Limb (tissue), 2 donors: Measurements from ENCODE around the gene PSD.

ENCODE experiments used
- DNase-seq, 2 donors: peaks; one replicate each; pipeline ENCODE4 v3.0.0-alpha.2; 2016; ENCODE audit errors: extremely low spot score in 2 of 2

The PSD gene

DNA sequence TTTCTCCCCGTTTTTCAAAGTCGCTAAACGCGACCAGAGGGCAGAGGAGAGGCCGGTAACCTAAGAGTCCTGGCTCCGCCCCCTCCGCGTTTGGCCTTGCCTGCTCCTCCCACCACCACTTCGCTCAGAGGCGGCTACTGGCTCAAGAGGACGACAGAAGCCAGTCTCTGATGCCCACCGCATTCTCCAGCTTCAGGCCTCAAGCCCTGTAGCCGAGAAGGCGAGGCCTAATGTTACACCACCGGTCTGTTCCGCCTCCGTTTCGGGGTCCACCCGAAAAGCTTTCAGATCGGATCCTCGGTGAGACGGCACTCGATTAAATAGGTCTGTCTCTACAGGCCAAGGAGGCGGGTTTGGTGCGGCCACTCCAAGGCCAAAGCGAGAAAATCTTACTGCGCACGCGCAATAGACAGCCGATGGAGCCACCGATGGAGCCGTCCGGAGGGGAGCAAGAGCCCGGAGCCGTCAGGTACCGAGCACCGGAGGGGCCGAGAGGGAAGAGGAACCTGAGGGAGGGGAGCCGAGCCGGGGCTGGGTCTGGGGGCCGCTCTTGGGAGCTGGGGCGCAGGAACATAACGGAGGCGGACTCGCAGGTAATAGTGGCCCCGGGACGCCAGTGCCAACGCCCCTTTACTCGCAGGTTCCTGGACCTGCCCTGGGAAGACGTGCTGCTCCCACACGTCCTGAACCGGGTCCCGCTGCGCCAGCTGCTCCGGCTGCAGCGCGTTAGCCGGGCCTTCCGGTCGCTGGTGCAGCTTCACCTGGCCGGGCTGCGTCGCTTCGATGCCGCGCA lies 2.3 kb upstream of the PSD start, which contains the start of gene FBXL15:
Gene FBXL15, plus strand, starts transcription at position 123 of the 793 bp plus-strand sequence. Its CDS starts 294 bp downstream, at position 417.
- DNase-seq, result peak; percentile 96 to 97

DNA sequence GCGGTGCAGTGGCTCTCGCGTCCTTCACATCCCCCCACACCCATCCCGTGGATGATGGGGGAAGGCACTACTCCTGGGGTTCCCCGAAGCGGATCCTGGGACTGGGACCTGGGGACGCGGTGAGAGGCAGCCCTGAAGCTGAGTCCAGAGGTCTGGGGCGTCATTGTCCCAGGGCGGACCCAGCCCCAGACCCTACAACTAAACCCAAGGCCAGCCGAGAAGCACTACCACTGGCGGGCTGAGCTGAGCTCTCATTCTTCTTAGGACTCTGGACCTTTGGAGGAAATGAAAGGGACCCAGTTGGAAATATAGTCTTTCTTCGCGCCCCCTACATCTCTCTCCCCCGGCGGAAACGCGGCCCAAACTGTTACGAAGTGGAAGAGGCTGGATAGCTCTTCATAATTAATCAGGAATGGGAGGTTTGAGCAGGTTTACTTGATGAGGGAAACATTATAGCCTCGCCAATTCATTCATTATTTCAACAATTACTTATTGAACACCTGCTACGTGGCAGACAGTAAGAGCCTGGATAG lies 1.7 kb upstream of the PSD start:
- no peak for DNase-seq

DNA sequence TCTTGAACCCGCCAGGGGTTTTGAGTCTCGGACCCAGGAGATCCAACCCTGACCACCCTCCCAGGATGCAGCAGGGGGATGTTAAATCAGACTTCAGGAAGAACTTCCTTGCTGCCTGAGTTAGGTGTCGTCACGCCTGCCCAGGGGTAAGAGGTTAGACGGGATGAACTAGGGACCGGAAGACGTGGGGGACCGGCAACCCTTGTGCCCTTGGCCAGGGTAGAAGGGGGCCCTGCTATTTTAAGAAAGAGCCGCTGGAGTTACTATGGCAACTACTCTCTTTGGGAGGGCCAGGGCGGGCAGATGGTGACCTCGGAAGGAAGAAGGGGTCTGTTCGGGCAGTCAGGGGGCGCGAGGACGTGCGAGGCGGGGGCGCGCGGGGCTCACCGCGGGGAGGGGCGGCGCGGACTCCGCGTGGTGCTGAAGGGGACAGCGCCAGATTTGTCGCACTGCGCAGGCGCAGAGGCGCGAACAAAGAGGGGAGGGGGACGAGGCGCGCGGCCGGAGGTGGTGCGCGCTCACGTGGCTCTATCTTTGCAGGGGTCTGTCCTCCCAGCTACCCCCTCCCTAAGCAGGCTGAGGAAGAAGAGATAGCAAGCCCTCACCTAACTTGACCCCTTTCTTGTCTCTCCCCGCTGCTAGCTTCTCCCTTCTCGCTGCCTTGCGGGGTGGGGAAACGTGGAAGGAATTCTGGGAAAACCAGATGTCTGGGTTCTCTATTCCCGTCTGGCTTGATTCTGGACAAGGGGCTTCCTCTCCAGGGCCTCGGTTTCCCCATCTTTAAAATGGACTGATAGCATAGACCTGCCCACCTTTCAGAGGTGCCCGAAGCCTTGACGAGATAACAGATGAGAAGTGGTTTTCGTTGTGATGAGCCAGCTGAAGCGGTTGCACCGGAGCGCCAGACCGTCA lies 940 bp upstream of the PSD start:
- DNase-seq, result peak in 1 of 2 donors; percentile 87

DNA sequence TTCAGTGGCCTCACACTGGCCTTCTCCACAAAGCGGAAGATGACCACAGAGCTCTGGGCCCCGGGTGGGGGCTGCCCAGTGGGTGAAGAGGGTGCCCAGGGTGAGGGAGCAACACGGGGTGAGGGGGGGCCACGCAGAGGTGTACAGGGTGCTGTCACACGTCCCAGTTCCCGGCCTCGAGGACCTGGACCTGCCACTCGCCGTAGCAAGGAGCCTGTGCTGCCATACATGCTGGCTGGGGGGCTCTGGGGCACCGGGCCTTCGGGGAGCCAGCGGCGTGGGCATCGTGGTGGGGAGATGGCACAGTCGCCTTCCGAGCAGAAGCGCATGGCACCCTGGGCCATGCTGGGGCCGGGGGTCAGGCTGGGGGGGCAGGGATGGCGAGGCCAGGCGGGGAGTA lies 1.9 kb downstream of the PSD start:
- peak in 1 of 2 donors; percentile 23 for DNase-seq

DNA sequence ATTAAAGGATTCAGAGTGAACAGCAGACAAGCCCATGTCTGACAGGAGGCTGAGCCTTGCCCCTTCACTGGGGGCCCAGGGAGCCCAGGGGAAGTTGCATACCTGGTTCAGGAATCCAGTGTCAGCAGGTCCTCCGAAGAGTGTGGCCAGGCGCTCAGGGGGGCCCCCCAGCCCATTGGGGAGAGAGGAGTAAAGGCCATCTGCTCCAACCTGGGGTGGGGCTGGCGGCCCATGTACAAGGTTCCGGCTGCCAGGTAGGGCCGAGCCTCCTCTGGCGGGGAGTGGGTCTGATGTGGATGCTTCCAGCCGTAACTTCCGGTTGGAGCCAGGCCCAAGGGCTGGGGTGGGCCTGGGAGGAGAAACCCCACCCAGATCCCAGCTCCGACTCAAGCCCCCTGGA lies 2.3 kb downstream of the PSD start:
- peak in 1 of 2 donors; percentile 29 for DNase-seq

DNA sequence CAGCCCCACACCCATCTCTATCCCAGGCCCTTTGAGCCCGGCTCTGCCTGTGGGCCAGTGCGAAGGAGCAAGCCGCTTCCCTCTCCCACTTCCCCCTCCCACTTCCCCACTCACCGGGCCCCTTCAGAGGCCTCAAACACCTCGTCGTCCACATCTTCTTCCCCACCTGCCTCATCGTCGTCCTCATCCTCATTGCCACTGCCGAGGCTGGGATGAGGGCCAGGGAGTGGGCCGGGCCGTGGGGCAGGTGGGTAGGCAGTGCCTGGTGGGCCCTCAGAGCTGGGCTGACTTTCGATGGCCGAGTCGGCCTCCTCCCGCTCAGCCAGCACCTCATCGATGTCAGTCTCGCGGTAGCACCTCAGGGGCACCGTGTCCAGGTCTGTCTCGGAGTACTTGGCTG lies 3.8 kb downstream of the PSD start:
- DNase-seq, result no peak

DNA sequence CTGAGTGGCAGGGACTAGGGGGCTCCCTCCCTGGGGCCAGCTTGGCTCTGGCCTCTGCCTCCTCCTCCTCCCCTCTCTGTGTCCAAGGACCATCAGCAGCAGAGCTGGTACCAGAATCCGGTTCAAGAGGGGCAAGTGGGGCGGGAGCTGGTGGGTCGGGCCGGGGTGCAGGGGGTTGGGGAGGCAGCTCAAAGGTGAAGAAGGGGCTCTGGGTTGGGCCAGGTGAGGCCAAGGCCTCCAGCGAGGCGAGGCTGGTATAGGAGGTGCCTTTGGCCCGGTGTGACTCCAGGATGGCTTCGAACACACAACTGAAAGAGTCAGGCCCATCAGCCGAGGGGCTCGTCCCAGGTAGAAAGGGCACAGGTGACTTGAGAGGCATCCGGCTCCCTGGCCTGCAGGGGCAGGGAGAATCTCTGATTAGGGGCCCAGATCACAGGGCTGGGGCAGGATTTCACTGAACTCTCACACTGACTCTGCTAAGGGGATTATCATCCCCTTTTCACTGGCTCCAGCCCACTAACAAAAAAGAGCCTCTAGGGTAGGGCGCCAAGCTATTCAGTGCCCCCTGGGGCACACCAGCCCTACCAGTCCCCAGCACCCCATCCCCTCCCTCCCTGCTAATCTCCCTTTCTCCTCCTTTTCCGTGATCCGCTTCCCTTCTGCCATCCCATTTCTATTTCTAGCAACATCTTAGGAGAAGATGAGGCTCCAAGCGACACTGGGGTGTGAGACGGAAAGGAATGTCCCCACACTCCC lies 4.6 kb downstream of the PSD start:
- no peak for DNase-seq

DNA sequence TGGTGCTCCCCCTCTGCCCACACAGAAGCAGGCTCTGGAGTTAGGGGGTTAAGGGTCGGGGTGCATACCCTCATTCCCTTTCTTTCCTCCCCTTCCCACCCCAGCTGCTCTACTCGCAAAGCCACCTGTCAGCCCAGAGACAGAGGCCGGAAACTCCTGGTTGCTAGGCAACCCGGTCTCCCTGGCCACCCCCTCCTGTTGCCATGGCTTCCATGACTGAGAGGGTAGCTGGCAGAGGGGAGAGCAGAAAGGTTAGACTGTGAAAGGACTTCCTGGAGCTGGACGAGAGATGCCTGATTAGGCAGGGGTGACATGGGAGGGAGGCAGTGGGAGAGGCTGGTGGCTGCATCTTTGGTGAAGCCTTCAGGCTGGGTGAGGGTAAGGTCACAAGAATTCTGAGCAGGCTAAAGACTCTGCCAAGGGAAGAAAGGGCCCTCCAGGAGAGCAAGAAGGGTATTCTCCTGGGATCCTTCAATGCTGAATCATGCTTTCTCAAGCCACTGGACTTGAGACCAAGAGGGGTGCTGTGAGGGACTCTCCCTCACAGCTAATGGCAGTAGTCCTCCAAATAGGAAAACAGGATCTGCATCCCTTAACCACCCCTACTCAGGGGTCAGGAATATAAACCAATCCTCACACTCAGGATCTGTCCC lies 5.4 kb downstream of the PSD start:
- peak in 1 of 2 donors; percentile 47 for DNase-seq

DNA sequence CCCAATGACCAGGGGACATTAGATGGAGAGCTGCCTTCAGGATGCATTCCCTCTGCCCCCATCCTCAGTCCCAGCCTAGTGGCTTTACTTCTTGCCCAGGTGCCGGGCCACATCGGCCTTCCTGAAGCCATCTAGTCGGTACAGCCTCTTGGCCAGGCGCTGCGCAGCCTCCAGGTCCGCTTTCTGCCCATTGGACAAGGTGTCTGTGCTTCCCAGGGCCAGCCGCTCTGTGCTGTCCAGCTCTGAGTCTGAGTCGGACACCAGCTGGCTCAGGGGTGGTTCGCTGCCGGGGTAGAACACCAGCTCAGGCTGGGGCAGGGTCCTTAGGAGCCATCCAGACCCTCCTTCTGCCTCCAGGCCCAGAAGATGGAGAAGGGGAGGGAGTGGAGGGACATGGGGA lies 6.3 kb downstream of the PSD start:
- no peak for DNase-seq

DNA sequence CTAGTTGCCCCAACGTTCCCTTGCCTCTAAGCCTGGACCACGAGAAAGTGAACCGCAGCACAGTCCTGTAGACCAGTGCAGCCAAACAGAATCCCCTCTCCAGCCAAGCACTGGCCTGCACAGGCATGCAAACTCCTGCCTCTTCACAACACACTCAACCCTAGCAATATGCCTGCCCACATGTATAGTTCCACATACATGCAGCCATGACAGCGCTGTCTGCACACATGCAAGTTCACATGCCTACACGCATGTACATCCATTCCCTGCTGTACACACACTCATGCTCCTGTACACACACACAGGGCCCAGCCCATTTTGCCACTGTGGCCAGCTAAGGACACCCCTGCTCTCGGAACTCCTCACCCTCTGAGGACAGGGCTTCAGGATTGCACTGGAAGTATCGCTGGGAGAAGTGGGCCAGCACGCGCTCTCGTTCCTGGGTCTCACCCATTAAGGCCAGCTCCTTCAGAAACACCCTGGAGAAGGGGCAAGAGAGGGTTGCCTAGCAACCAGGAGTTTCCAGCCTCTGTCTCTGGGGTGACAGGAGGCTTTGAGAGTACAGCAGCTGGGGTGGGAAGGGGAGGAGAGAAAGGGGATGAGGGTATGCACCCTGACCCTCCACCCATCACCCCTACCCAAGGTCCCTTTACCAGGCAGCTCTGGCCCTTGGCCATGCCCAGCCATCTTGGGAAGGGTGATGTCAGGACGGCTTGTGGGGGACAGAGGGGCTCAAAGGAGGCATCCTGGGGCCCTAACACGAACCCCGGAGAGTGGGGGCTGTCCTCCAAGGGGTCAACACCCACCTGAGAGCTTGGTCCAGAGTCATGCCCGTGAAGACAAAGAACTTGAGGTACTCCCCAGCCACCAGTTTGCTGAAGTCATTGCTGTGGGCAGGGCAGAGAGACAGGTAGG lies 7.0 kb downstream of the PSD start:
- DNase-seq, result peak in 1 of 2 donors; percentile 26

DNA sequence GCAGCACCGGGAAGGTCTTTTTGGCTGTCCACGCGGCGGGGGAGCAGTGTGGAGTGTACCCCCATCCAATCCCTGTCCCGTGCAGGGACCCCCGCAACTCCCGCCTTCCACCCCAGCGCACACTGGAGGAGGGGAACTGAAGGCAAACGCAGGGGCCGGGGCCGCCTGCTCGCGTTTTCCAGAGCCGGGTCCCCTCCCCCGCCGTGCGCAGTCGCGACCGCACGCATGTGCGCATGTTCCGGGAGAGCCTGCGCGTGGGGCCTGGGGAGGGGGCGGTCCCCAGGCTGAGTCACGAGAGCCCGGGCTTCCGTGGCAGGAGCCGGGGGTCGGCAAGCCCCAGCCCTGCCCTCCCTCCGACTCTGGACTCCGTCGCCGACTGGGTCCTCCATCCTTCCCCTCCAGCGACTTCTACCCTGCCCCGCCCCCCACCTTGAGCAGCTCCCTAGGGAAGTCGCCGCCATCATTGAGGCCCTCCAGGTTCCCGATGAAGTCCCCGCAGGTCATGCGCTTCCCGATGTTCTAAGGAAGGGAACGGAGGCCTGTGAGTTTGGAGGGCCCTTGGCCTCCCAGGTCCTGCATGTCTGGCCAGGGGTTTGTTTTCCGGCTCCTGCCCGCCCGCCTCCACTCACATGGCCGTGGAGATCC lies 8.0 kb downstream of the PSD start:
- peak; percentile 42 to 89 for DNase-seq

DNA sequence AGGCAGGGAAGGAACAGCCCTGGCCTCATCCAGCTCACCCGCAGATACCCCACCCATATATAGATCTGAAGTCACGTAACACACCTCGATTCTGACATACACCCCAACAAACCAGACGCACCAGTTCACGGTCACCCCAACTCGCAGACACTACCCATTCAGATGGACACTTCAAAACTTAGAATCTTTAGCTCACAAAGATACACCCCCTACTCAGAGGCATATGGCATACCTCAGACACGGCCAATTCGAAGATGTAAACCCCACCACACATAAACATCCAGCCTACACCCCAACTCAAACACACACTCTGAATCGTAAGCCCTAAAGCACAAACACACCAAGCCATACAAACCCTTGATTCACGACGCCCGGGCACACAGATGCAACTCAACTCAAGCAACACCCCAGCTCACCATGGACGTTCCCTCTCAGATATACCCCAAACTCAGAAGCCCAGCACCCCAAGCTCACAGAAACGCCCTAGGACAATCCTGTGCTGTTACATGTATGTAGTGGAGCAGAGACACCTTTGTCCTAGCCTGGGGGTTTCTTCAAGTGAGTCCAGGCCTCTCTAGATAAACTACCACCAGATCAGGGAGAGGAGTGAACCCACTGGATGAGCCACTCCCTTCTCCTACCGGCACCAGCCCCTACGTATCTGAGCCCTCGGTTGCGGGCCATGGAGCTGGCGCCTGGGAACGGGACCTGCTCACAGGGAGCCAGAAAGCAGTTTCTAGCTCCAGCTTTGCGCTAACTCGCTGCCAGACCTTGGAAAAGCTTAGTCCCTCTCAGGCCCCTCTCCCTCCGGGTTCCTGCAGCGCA lies 8.8 kb downstream of the PSD start:
- no peak for DNase-seq

DNA sequence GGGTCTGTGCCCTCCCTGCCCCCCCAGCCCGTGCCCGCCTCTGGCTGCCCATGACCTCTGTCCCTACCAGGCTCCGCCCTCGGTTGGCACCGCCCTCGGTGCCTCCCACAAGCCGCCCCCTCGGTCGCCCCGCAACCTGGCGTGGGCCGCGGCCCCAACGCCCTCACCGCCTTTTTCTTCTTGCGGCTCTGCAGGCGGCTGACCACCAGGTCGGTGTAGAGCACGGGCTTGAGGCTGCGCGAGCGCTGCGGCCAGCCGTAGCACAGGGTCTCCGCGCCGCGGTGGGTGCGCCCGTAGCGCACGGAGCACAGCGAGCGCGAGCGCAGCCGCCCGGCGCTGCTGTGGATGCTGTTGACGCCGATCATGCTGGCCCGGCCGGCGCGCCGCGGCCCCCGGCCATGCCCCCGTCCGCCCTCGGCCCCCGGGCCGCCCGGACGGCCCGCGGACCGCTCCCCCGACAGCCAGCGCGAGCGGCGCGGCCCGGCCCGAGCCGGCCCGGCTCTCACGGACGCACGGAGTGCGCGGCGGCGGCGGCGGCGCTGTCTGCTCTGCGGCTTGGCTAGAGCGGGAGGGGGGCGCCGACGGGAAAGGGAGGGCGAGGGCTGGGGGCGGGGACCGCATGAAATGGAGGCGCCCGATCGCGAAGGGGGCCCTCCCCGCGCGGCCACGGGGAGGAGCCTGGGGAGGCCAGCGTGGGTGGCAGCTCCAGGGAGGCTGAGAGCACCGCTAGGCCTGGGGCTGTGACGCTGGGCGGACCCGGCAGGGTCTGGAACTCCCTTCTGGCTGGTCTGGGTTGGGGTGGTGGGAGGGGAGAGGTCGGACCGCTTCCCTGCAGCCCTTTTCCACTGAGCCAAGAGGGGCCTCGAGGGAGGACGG lies 9.6 kb downstream of the PSD start:
- DNase-seq, result peak; percentile 72 to 85

DNA sequence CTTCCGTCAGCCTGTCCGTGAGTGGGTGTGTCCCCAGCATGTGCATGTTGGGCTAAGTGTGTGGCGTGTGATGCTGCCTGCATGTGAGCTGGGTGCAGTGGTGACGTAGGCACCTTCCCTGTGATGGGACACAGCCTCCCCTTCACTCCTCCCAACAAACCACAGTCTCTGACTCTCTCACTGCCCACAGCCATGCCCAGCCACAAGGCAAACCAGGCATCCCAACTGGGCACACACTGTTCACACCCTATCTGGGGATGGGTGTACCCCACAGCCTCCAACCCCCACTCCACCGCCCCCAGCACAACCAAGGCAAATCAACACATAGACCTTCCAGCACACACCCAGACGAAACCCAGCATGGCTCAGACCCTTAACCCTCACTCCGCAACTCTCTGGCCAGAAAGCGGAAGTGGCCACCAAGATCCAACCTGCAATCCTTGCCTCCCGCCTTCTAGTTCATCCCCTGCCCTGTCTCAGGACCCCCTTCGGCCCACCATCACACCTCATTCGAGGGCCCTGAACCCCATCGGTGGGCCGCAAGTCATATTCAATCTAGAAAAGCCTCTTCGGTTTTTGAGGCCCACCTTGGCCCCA lies 10.4 kb downstream of the PSD start:
- DNase-seq, result peak in 1 of 2 donors; percentile 28

DNA sequence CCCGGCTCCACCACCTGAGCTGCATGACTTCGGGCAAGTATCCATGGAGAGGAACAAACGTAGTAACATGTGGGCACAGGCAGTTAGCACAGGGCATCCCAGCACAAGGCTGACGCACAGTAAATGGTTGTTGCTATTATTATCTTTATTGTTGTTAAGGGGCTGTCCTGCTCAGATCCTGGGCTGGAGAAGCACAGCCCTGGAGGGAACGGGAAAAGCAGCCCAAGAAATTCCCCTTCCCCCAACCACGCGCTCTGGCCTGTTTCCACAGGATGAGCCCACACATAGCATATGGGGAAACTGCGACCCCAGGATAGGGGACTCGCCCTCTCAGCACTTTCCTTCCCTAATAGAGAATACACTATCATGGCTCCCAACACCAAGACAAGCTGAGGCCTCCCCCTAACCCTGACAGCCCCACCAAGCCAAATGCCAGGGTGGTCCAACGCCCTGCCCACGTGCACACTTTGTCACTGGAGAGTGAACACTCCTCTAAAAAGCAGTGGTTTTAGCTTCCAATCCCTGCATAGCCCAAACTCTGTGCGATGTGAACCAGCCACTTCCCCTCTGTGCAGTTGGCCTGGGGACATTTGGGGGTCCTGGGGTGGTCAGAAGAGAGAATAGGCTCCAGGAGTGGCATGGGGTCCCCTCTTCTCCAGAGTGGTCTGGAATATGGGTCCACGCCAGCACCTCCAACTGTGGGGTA lies 11.0 kb downstream of the PSD start:
- DNase-seq, result no peak

DNA sequence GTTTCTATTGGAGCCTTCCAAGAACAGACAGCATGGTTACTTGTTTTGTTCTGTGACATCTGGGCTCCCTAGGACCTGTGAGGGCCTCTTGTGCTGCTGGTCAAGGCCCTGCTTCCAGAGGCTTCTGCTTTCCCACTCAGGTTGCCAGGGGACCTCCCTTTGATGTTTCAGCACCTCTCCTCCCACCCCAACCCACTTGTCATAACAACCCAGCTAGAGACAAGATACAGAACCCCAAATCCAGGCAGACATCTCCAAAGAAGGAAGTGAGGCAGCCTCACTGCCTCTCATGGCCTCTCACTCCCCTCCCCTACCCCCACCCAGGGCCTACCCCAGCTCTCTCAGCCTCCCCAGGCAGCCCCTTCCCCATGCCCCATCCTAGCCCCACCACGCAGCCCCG lies 11.8 kb downstream of the PSD start:
- DNase-seq, result no peak
